ENCODE results near the gene SMARCAD1.

GRCh38 chr4:94325835-94326234 is 118.2 kb downstream of the SMARCAD1 start:
- TF ChIP-seq EZH2 (IDR thresholded peaks at IDR 0.05; ENCODE audit: insufficient read depth, poor library complexity, severe bottlenecking) (no peak), EZH2phosphoT487 (IDR thresholded peaks at IDR 0.05; ENCODE audit: insufficient read depth, low read depth) (no peak)
